Measurements from ENCODE around the gene FRAS1. TPM values are rescaled to one million over a fixed set of nuclear protein-coding genes. Genes with fewer than 3 reads are reported as not detected.

Gene FRAS1
- total and polyA plus RNA-seq, 2 of the 8 experiments (the other 6 are each of a cell fraction or from before 2014, with no cell fraction given), result 38.5 to 109 TPM

DNA sequence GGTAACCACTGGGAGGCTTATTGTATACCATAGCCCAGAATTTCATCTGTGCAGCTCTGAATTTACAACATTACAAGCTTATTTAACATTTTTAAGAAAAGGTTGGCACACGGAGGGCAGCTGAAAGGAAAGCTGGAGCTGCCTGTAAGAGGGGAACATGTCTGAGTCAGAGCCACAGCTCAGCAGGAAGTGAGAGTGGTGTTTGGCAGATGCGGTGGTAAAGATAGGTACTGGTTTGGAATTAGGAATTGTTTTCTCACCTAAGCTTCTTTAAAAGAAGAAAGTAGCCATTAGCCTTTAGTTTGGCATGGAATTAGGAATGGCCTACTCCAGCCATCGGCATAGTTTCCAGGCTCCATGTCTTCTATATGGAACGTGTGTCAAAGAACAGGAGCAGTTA lies 321.9 kb downstream of the FRAS1 start:
- no peak for TF ChIP-seq SIRT6 (IDR thresholded peaks at IDR 0.05; ENCODE audit: low read length)
- no peak for TF ChIP-seq RNF2 (IDR thresholded peaks at IDR 0.05; ENCODE audit: borderline replicate concordance, low read depth, low read length, missing control alignments, poor library complexity, severe bottlenecking)
- TF ChIP-seq TAF1 (IDR thresholded peaks at IDR 0.05; ENCODE audit: low read depth, low read length), result no peak
- no peak for TF ChIP-seq FOSL1 (IDR thresholded peaks at IDR 0.05; ENCODE audit: insufficient read depth, low read depth, low read length)
- TF ChIP-seq RFX5 (IDR thresholded peaks at IDR 0.05; ENCODE audit: borderline replicate concordance, low read depth, low read length), result no peak
- TF ChIP-seq ASH2L (IDR thresholded peaks at IDR 0.05; ENCODE audit: low read length), result no peak
- no peak for TF ChIP-seq BCL11A (IDR thresholded peaks at IDR 0.05; ENCODE audit: low read depth in 2 of 2, low read length in 2 of 2)
- no peak for TF ChIP-seq SRF (IDR thresholded peaks at IDR 0.05; ENCODE audit: low read depth, low read length)
- no peak for TF ChIP-seq RXRA (IDR thresholded peaks at IDR 0.05; ENCODE audit: insufficient read depth, low read depth, low read length)
- no peak for TF ChIP-seq SUZ12 (IDR thresholded peaks at IDR 0.05; ENCODE audit: low read length)
- TF ChIP-seq KDM5A (IDR thresholded peaks at IDR 0.05; ENCODE audit: low read length), result no peak
- TF ChIP-seq SP1 (IDR thresholded peaks at IDR 0.05; ENCODE audit: low read depth, low read length), result no peak
- no peak for TF ChIP-seq TEAD4 (IDR thresholded peaks at IDR 0.05; ENCODE audit: low read depth, low read length)
- no peak for TF ChIP-seq JUND (IDR thresholded peaks at IDR 0.05; ENCODE audit: low read length)
- TF ChIP-seq SP4 (IDR thresholded peaks at IDR 0.05; ENCODE audit: low read length), result no peak
- TF ChIP-seq PHF8 (conservative IDR thresholded peaks at IDR 0.05; ENCODE audit: low read depth, low read length), result no peak
- no peak overlapping the region for H4K8ac ChIP-seq (ENCODE audit: extremely low read depth, insufficient read depth, low read length)
- no peak overlapping the region for H3K9ac ChIP-seq (replicated peaks in 1 of 4; ENCODE audit: extremely low read depth in 1 of 4, low read depth in 3 of 4, low read length in 3 of 4)
- H3K23ac ChIP-seq (ENCODE audit: insufficient read length), result no peak overlapping the region
- no peak overlapping the region for H2BK20ac ChIP-seq (ENCODE audit: low read length)
- no peaks in the 10 kb centered on the region for H3K23me2 ChIP-seq (ENCODE audit: low read depth, low read length)
- H2AFZ ChIP-seq (ENCODE audit: low read length), result no peak overlapping the region
- H3K4me1 ChIP-seq (replicated peaks in 1 of 4; ENCODE audit: control insufficient read depth in 3 of 4, insufficient read depth in 4 of 4, low read length in 3 of 4), result no peaks in the 10 kb centered on the region
- no peak overlapping the region for H2BK12ac ChIP-seq (ENCODE audit: low read depth, low read length)
- H2BK15ac ChIP-seq (ENCODE audit: low read length), result no peak overlapping the region
- POLR2A ChIA-PET (ENCODE audit: partially characterized antibody), result interaction anchor here (0.8 kb wide), 1 partner anchor 323 kb away, joined by 3 read pairs; no protein-coding TSS in a partner anchor
- no peak overlapping the region for H2AK5ac ChIP-seq (ENCODE audit: low read depth, low read length)
- H4K20me1 ChIP-seq (replicated peaks in 1 of 2; ENCODE audit: control insufficient read depth in 1 of 2, insufficient read depth in 2 of 2, low read length in 2 of 2), result peaks cover 0 to 1% of the 10 kb centered on the region in 2 experiments
- H3K14ac ChIP-seq (ENCODE audit: insufficient read length), result no peak overlapping the region
- no peak overlapping the region for H3K4me2 ChIP-seq (ENCODE audit: insufficient read depth in 1 of 2, low read depth in 2 of 2, low read length in 2 of 2)
- DNase-seq (ENCODE audit: low read depth in 1 of 2, low spot score in 2 of 2) (no peak), FAIRE-seq (no peak)
- H3K18ac ChIP-seq (ENCODE audit: extremely low read depth, low read length), result no peak overlapping the region
- no peak overlapping the region for H3K27ac ChIP-seq (ENCODE audit: low read depth, low read length)
- H2BK5ac ChIP-seq (ENCODE audit: low read depth, low read length), result no peak overlapping the region
- no peak overlapping the region for H3K4ac ChIP-seq (replicated peaks; ENCODE audit: insufficient read length, low read depth, low read length)
- no peaks in the 10 kb centered on the region for H3K27me3 ChIP-seq (replicated peaks in 1 of 4; ENCODE audit: control insufficient read depth in 3 of 4, extremely low read depth in 1 of 4, insufficient read depth in 3 of 4, low read length in 3 of 4)
- no peak overlapping the region for H2BK120ac ChIP-seq (replicated peaks; ENCODE audit: low read depth, low read length)
- H3K36me3 ChIP-seq (ENCODE audit: control insufficient read depth in 2 of 4, insufficient read depth in 4 of 4, low read length in 3 of 4), result peaks cover 13 to 73% (median 47%) of the 10 kb centered on the region in 4 experiments
- WGBS, 2 experiments (ENCODE audit: extremely low coverage in 1 of 2, insufficient coverage in 1 of 2, insufficient read length in 1 of 2, insufficient replicate concordance in 2 of 2, low coverage in 1 of 2, low lambda C conversion rate in 2 of 2, missing lambda C conversion rate in 1 of 2), result 90% methylated on average over 4 of the region's 4 CpGs; no CpG with 5 or more reads in 1 of the 2 experiments
- H3K79me2 ChIP-seq (ENCODE audit: control insufficient read depth in 1 of 2, insufficient read depth in 2 of 2, low read length in 2 of 2), result no peaks in the 10 kb centered on the region
- H3K4me3 ChIP-seq (ENCODE audit: extremely low read depth in 1 of 4, insufficient read depth in 2 of 4, low read depth in 3 of 4, low read length in 4 of 4), result no peak overlapping the region
- no peaks in the 10 kb centered on the region for H3K9me3 ChIP-seq (ENCODE audit: insufficient read depth in 2 of 2, low read depth in 1 of 2, low read length in 1 of 2)
- CTCF ChIA-PET (ENCODE audit: partially characterized antibody), result interaction anchor here (1.2 to 1.4 kb wide), 3 partner anchors 9 to 82 kb away, joined by 3 to 5 read pairs (median 3); no protein-coding TSS in a partner anchor
- H3K56ac ChIP-seq (replicated peaks; ENCODE audit: insufficient read length, low read depth, low read length), result no peak overlapping the region
- H3K79me1 ChIP-seq (ENCODE audit: low read depth, low read length), result no peaks in the 10 kb centered on the region
- H4K5ac ChIP-seq (ENCODE audit: insufficient read length, low read depth, low read length), result no peak overlapping the region
- no peak overlapping the region for H4K91ac ChIP-seq (replicated peaks; ENCODE audit: insufficient read length, low read length)

Data from H1 (cell line).